ENCODE data around the gene ENPEP. TPM values are rescaled to one million over a fixed set of nuclear protein-coding genes. Genes with fewer than 3 reads are reported as not detected.
A peak's percentile ranks its signal among the peaks of the same experiment; 100 is the strongest.

The ENPEP gene
- total and polyA plus RNA-seq, 10 of the 15 experiments (the other 5 are each of a cell fraction or from before 2014, with no cell fraction given): 0.03 TPM; not detected in 9

- Histone ChIP-seq H3K4me3 (no peak overlapping the region), H4K20me1 (ENCODE audit: control insufficient read depth, insufficient read depth) (no peaks in the 10 kb centered on the region), H3K27ac (ENCODE audit: control insufficient read depth, insufficient read depth) (no peak overlapping the region), H3K9me3 (replicated peaks; ENCODE audit: control insufficient read depth, insufficient read depth, low read length) (no peaks in the 10 kb centered on the region), H3K79me2 (ENCODE audit: control insufficient read depth, insufficient read depth, low read length) (no peaks in the 10 kb centered on the region), H2AFZ (ENCODE audit: control insufficient read depth, low read depth, low read length) (no peak overlapping the region), H3K27me3 (replicated peaks in 1 of 2; ENCODE audit: control insufficient read depth in 2 of 2, insufficient read depth in 2 of 2, low read length in 1 of 2) (no peaks in the 10 kb centered on the region), H3K9ac (ENCODE audit: control insufficient read depth, insufficient read depth, low read length) (no peak overlapping the region), H3K4me1 (ENCODE audit: control insufficient read depth, insufficient read depth, low read length) (no peaks in the 10 kb centered on the region), H3K4me2 (ENCODE audit: control insufficient read depth, insufficient read depth) (no peak overlapping the region), H3K36me3 (ENCODE audit: control insufficient read depth in 2 of 2, insufficient read depth in 2 of 2, low read length in 1 of 2) (no peaks in the 10 kb centered on the region)
- FAIRE-seq (no peak), DNase-seq (ENCODE audit: low read depth, low spot score) (no peak), ATAC-seq (no peak)
- in situ Hi-C loops (cut with MboI): no loop called here
- WGBS (ENCODE audit: insufficient coverage, insufficient replicate concordance, low lambda C conversion rate, missing lambda C conversion rate): 22% methylated on average over 3 of the region's 3 CpGs
- POLR2A ChIA-PET: no interaction called here
- CTCF ChIA-PET: interaction anchor here (0.8 to 17.0 kb wide), 14 partner anchors 8 to 525 kb away, joined by 3 to 812 read pairs (median 4); no protein-coding TSS in a partner anchor
- RAD21 ChIA-PET (ENCODE audit: unreplicated experiment): interaction anchor here (0.6 to 6.0 kb wide), 10 partner anchors 197 to 1157 kb away, joined by 3 to 52 read pairs (median 8); no protein-coding TSS in a partner anchor
- no peak for TF ChIP-seq ZSCAN29 (IDR thresholded peaks at IDR 0.05)
- no TSS peak for BruUV-seq (replicated peaks)
- intact Hi-C loops (cut with micrococcal nuclease; ENCODE audit: unreplicated experiment): loop anchor here (5.0 to 10.0 kb wide), 2 partner anchors 168 to 316 kb away; partner anchors contain the start of gene ELOVL6
- SMC1A ChIA-PET (ENCODE audit: uncharacterized antibody, unreplicated experiment): interaction anchor here (0.6 to 9.3 kb wide), 10 partner anchors 12 to 517 kb away, joined by 3 to 114 read pairs (median 9); no protein-coding TSS in a partner anchor
These were observed 36.9 kb downstream of the ENPEP start for GRCh38 chr4:110512901-110513300.

GRCh38 chr4:110514889-110515479, 39.0 kb downstream of the ENPEP start:
- Histone ChIP-seq H3K79me2 (ENCODE audit: control insufficient read depth, insufficient read depth, low read length) (no peaks in the 10 kb centered on the region), H3K36me3 (ENCODE audit: control insufficient read depth in 2 of 2, insufficient read depth in 2 of 2, low read length in 1 of 2) (no peaks in the 10 kb centered on the region), H2AFZ (ENCODE audit: control insufficient read depth, low read depth, low read length) (no peak overlapping the region), H3K4me1 (ENCODE audit: control insufficient read depth, insufficient read depth, low read length) (no peaks in the 10 kb centered on the region), H3K9me3 (replicated peaks; ENCODE audit: control insufficient read depth, insufficient read depth, low read length) (no peaks in the 10 kb centered on the region), H3K4me2 (ENCODE audit: control insufficient read depth, insufficient read depth) (no peak overlapping the region), H3K9ac (ENCODE audit: control insufficient read depth, insufficient read depth, low read length) (no peak overlapping the region), H3K27ac (ENCODE audit: control insufficient read depth, insufficient read depth) (no peak overlapping the region), H4K20me1 (ENCODE audit: control insufficient read depth, insufficient read depth) (no peaks in the 10 kb centered on the region), H3K4me3 (no peak overlapping the region), H3K27me3 (replicated peaks in 1 of 2; ENCODE audit: control insufficient read depth in 2 of 2, insufficient read depth in 2 of 2, low read length in 1 of 2) (no peaks in the 10 kb centered on the region)
- BruUV-seq (replicated peaks): no TSS peak
- no peak for FAIRE-seq
- ATAC-seq: peak; percentile 32; the same call in 1 of the 3 replicates
- TF ChIP-seq SMC3 (IDR thresholded peaks at IDR 0.05; ENCODE audit: borderline replicate concordance, low read length): peak; percentile 69
- TF ChIP-seq IKZF1 (conservative IDR thresholded peaks at IDR 0.05): no peak
- peak; percentile 62 for TF ChIP-seq RAD21 (IDR thresholded peaks at IDR 0.05; ENCODE audit: insufficient read depth, low read depth, low read length)
- TF ChIP-seq CTCF (IDR thresholded peaks at IDR 0.05 in 2 of 3, conservative IDR thresholded peaks at IDR 0.05 in 1 of 3; ENCODE audit: control insufficient read depth in 2 of 3, extremely low read depth in 1 of 3, insufficient read depth in 1 of 3, low read depth in 3 of 3, low read length in 3 of 3): peak; percentile 47 to 53 (median 50); a peak in 5 of 6 replicates
- no peak for DNase-seq (ENCODE audit: low read depth, low spot score)
- intact Hi-C loops (cut with micrococcal nuclease; ENCODE audit: unreplicated experiment) (loop anchor here (1.0 to 10.0 kb wide), 5 partner anchors 170 to 1093 kb away; partner anchors contain the start of gene ELOVL6), in situ Hi-C loops (cut with MboI) (loop anchor here (5.0 kb wide), 2 partner anchors 198 to 518 kb away; no protein-coding TSS in a partner anchor)
- ChIA-PET CTCF (interaction anchor here (0.6 to 17.0 kb wide), 15 partner anchors 9 to 1909 kb away, joined by 3 to 812 read pairs (median 5); no protein-coding TSS in a partner anchor), RAD21 (ENCODE audit: unreplicated experiment) (interaction anchor here (0.9 to 4.2 kb wide), 7 partner anchors 200 to 516 kb away, joined by 4 to 35 read pairs (median 10); no protein-coding TSS in a partner anchor), POLR2A (no interaction called here), SMC1A (ENCODE audit: uncharacterized antibody, unreplicated experiment) (interaction anchor here (0.8 to 9.3 kb wide), 15 partner anchors 22 to 521 kb away, joined by 3 to 114 read pairs (median 6); no protein-coding TSS in a partner anchor)

All from GM12878 (cell line).